Astrocyte of the spinal cord (primary cell): ENCODE data around the gene TRA2B.

Experiments used
- DNase-seq: peaks from one replicate; pipeline ENCODE4 v3.0.0; 2011; ENCODE audit warnings: low read depth, low spot score
- H3K4me3 ChIP-seq: 2 replicates; pipeline ENCODE4 v1.5.1; 2011; ENCODE audit warnings: low read depth, mild to moderate bottlenecking, low read length, moderate library complexity
- in situ Hi-C: cut with HindIII; loops from 2 replicates; pipeline ENCODE4 v1.10.0; 2017; ENCODE audit warnings: low sequenced_read_pairs
- TF ChIP-seq, protein P1 (sequence below): IDR thresholded peaks from 2 replicates; pipeline ENCODE4 v1.5.1; 2012; ENCODE audit warnings: low read depth, mild to moderate bottlenecking, low read length, inconsistent platforms

TRA2B gene

DNA sequence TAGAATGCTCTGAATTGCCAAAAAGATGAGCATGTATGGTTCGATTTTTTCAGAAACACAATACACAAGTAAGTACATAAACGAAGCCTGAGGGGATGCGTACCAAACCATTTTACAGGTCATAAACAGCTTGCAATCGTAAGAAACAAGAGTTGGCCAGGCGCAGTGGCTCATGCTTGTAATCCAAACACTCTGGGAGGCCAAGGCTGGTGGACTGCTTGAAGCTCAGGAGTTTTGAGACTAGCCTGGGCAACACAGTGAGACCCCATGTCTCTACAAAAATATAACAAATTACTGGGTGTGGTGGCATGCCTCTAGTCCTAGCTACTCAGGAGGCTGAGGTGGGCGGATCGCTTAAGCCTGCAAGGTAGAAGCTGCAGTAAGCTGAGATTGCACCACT is 13.4 kb downstream of the TRA2B start:
- H3K4me3 ChIP-seq = no peak overlapping the region
- in situ Hi-C loops = no loop called here
- TF ChIP-seq, protein P1, sequence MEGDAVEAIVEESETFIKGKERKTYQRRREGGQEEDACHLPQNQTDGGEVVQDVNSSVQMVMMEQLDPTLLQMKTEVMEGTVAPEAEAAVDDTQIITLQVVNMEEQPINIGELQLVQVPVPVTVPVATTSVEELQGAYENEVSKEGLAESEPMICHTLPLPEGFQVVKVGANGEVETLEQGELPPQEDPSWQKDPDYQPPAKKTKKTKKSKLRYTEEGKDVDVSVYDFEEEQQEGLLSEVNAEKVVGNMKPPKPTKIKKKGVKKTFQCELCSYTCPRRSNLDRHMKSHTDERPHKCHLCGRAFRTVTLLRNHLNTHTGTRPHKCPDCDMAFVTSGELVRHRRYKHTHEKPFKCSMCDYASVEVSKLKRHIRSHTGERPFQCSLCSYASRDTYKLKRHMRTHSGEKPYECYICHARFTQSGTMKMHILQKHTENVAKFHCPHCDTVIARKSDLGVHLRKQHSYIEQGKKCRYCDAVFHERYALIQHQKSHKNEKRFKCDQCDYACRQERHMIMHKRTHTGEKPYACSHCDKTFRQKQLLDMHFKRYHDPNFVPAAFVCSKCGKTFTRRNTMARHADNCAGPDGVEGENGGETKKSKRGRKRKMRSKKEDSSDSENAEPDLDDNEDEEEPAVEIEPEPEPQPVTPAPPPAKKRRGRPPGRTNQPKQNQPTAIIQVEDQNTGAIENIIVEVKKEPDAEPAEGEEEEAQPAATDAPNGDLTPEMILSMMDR = no peak
- DNase-seq = no peak

DNA sequence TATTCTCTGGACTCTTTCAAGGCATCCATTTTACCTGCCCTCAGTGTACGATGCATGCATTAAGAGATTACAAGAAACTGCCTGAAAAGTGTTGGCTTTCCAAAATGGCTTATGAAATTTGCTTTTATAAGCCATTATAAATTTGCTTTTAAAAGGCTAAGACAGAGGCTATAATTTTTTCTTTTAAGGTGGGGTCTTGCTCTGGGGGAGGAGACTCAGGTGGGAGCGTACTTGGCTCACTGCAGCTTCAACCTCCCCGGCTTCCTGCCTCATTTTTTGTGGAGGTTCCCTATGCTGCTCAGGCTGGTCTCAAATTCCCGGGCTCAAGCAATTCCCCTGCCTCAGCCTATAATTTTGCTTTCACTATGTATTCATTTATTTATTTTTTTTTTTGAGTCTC is 17.6 kb downstream of the TRA2B start:
- TF ChIP-seq, protein P1 = no peak
- no peak for DNase-seq
- no peak overlapping the region for H3K4me3 ChIP-seq
- in situ Hi-C loops = no loop called here

DNA sequence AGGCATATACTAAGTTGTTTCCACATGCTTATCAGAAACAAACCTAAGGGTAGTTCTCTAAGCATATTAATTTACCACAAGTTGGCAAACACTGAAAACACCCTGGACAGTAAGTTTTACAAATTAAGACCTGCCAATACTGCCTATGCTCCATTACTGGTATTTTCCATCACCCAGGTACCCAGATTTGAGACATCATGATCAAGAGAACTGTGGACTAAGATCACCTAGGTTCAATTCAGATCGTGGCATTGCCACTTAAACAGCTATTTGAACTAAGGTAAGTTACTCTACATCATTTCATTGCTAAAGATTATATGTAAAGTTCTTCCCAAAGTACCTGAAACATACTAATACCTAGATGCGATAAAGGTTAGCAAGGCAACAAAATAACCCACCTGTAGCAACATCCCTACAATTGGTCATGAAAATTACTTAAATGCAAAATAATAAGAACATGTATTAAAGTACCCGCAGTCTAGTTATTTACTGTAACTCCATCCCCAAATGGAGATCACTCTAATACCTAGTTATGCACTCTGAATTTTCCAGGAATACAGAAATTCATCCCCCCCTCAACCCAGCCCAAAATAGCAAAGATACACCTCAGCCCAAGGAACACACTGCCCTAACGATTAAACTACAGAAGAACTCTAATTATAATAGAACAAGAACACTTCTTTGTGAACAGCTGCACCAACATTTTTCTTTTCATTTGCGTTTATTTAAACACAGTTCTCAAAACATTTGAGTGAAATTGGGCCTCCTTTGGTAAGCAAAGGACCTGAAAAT is 21.6 kb downstream of the TRA2B start:
- in situ Hi-C loops = no loop called here
- H3K4me3 ChIP-seq = no peak overlapping the region
- TF ChIP-seq, protein P1 = no peak
- DNase-seq = no peak

DNA sequence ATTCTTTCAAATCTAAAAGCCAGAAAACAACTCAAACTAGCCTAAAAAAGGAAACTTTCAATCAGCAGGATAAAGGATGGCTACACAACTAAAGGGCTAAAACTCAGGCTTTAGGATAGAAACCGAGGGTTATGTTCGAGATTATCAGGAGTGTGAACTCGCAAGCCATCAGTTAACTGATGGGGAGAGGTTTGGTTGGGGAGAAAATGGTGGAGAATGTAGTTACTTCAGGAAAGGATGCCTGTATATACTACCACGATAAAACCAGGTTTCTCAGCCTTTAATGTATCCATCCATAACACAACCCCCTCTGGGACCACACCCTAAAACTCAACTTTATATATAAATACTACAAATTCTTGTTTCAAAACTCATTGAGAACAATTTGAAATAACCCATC is 22.2 kb downstream of the TRA2B start:
- in situ Hi-C loops = no loop called here
- DNase-seq = no peak
- TF ChIP-seq, protein P1 = no peak
- H3K4me3 ChIP-seq = no peak overlapping the region

DNA sequence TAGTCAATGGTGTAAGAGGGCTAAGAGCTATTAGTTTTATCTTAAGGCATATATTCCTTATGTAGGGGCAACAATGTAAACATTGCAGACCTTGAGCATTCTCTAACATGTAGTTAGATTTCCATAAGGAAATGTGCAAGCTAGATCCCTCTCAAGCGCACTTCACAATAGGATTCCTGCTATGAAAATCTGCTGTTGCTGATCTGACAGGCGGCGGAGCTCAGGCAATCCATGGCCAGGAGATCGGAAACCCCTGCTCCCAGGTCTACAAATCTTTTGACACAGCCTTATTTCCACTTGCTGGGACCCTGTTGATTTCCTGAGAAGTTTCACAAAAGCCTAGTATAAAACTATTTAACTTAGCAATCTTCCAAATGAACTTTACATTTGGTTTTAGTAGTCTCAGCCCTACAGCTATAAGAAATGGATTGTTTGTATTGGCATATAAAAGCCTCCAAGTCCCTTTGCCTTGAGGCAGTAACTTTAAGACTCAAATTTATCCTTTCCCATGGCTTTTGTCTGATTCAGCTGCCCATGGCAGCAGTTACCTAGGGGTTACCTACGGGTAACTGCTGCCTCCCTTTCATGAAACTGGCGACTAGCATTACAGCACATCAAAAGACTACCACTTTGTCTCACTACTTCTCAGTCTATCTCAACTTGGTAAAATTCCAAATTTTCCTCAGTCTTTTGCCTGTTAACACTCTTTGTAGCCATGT is 22.7 kb downstream of the TRA2B start:
- no peak overlapping the region for H3K4me3 ChIP-seq
- no peak for DNase-seq
- TF ChIP-seq, protein P1 = no peak
- in situ Hi-C loops = no loop called here

DNA sequence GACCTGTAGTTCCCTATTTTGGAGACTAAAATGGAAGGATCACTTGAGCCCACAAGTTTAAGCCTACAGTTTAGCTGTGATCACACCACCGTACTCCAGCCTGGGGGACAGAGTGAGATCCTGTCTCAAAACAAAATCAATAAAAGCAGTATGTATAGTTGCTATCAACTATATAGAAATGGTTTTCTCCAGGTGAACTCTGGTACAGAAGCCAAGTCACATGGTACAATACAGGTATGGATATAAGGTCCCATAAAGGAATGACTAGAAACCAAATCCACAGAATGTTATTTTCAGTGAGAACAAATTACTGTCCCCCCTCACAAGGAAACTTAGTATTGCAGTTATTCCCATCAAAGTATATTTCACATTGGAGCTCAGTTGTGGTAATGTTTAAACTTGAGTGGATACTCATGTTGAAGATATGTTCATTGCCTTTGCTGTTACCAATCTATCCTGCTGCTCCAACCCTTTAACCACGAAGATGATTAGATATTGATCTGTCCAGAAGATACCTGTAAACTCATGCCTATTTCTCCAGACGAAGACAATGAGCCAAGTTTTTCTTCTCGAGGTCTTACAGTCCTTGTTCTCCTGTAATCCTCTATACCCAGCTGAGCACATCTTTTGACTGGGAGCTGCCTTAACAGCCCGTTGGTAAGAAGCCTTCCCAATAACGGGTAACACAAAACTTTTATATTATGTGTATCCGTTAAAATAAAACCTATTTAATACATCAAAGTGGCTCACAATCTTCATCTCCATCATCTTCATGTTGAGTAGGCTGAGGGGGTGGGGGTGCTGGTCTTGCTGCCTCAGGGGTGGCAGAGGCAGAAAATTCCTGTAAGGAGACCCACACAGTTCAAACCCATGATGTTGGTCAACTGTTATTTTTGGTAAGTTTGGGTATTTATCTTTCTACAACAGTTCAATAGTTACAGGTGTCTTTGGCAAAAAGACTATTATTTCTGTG is 24.6 kb downstream of the TRA2B start:
- no peak overlapping the region for H3K4me3 ChIP-seq
- DNase-seq = no peak
- in situ Hi-C loops = no loop called here
- TF ChIP-seq, protein P1 = no peak
